ENCODE measurements around the gene HYAL3.

DNA sequence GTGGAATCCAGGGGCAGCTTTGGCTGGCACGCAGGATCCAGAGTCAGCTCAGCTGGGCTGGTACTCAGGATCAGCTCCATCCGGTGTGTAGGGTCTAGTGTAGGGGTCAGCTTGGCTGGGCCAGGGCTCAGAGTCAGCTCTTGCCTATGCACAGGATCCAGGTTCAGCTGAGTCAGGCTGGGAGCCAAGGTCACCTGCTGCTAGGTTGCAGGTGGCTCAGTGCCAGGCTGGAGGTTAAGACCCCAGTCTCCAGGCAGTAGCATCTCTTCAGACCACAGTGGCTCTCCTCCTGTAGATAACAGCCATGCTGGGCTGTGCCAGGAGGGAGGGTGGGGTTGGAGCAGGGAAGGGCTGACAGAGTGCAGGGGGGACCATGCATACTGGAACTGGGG, 1.8 kb downstream of the HYAL3 start:
- TF ChIP-seq, protein P1, sequence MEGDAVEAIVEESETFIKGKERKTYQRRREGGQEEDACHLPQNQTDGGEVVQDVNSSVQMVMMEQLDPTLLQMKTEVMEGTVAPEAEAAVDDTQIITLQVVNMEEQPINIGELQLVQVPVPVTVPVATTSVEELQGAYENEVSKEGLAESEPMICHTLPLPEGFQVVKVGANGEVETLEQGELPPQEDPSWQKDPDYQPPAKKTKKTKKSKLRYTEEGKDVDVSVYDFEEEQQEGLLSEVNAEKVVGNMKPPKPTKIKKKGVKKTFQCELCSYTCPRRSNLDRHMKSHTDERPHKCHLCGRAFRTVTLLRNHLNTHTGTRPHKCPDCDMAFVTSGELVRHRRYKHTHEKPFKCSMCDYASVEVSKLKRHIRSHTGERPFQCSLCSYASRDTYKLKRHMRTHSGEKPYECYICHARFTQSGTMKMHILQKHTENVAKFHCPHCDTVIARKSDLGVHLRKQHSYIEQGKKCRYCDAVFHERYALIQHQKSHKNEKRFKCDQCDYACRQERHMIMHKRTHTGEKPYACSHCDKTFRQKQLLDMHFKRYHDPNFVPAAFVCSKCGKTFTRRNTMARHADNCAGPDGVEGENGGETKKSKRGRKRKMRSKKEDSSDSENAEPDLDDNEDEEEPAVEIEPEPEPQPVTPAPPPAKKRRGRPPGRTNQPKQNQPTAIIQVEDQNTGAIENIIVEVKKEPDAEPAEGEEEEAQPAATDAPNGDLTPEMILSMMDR (IDR thresholded peaks at IDR 0.05): no peak
- no peak for TF ChIP-seq POLR2A (IDR thresholded peaks at IDR 0.05)
